K562 (cell line): ENCODE measurements around the gene LTA. TPM values are rescaled to one million over a fixed set of nuclear protein-coding genes. Genes with fewer than 3 reads are reported as not detected.

Source experiments
- CBX3 ChIP-seq, 2 experiments: IDR thresholded peaks; 1 replicate in 1 of 2; 2 replicates in 1 of 2; pipeline ENCODE4 v1.6.1; 2012; ENCODE audit warnings: inconsistent platforms in 2 of 2, low read length in 2 of 2, borderline replicate concordance in 1 of 2, control low read depth in 1 of 2
- ESRRA ChIP-seq: fragments of 450-650 bp; IDR thresholded peaks from 2 replicates; pipeline ENCODE4 v1.6.1; 2014; ENCODE audit warnings: low read depth, mild to moderate bottlenecking, moderate library complexity, borderline replicate concordance
- ETV6 ChIP-seq, 3 experiments: fragments of 150-350 bp in 1 of 3; sonication (generic) in 1 of 3; formaldehyde crosslinking in 1 of 3; IDR thresholded peaks; 2 replicates each; pipeline versions ENCODE4 v1.6.1 to v1.8.0; 2014 to 2022; ENCODE audit warnings: borderline replicate concordance in 2 of 3, low read depth in 2 of 3, antibody characterized with exemption in 1 of 3, low read length in 1 of 3, mild to moderate bottlenecking in 1 of 3, missing genetic modification reagents in 1 of 3
- PRMT5 ChIP-seq: sonication (generic); formaldehyde crosslinking; IDR thresholded peaks from 2 replicates; pipeline ENCODE4 v1.5.0; 2020; ENCODE audit warnings: missing genetic modification reagents
- RBM22 ChIP-seq: fragments of 200-400 bp; formaldehyde crosslinking; IDR thresholded peaks from 2 replicates; pipeline ENCODE4 v1.6.1; 2018; ENCODE audit warnings: low read length, low read depth; ENCODE audit not compliant: poor library complexity, severe bottlenecking
- SETDB1 ChIP-seq: IDR thresholded peaks from one replicate; pipeline ENCODE4 v1.6.1; 2012; ENCODE audit warnings: low read length, control low read depth, inconsistent platforms
- SOX6 ChIP-seq: fragments of 450-650 bp; IDR thresholded peaks from 2 replicates; pipeline ENCODE4 v1.6.1; 2014; ENCODE audit warnings: mild to moderate bottlenecking
- TEAD4 ChIP-seq, 2 experiments: sonication (generic) in 1 of 2; formaldehyde crosslinking in 1 of 2; IDR thresholded peaks; 2 replicates each; pipeline versions ENCODE4 v1.6.1 to v1.8.0; 2012 to 2022; ENCODE audit warnings: borderline replicate concordance in 1 of 2, inconsistent platforms in 1 of 2, low read length in 1 of 2, mild to moderate bottlenecking in 1 of 2, missing genetic modification reagents in 1 of 2
- ZNF274 ChIP-seq: IDR thresholded peaks from 2 replicates; pipeline ENCODE4 v1.6.1; 2011; ENCODE audit warnings: low read depth, mild to moderate bottlenecking, low read length, moderate library complexity, borderline replicate concordance
- ZNF280B ChIP-seq: fragments of 250-450 bp; sonication (Bioruptor Pico); IDR thresholded peaks from 2 replicates; pipeline ENCODE4 v1.5.1; 2021; ENCODE audit warnings: mild to moderate bottlenecking
- ZNF436 ChIP-seq: fragments of 250-450, 450-650 bp; sonication (Bioruptor Pico); formaldehyde crosslinking; IDR thresholded peaks from 2 replicates; pipeline ENCODE4 v1.7.0; 2020; ENCODE audit warnings: mild to moderate bottlenecking
- ZNF699 ChIP-seq: fragments of 250-450 bp; sonication (Bioruptor Pico); IDR thresholded peaks from 2 replicates; pipeline ENCODE4 v1.8.0; 2021; ENCODE audit warnings: mild to moderate bottlenecking, moderate library complexity; ENCODE audit not compliant: insufficient replicate concordance
- ZNF778 ChIP-seq: fragments of 450-650 bp; formaldehyde crosslinking; IDR thresholded peaks from 2 replicates; pipeline ENCODE4 v1.4.0; 2020; ENCODE audit warnings: mild to moderate bottlenecking, moderate library complexity
- polyA plus RNA-seq, 8 experiments: library from polyadenylated mRNA; depleted of rRNA in 4 of 8; stranded (reverse) in 5 of 8; unstranded in 3 of 8; fragments of >200 nt; fragmentation: Nextera tagmentation in 2 of 8; fragmentation: Illumina TruSeq in 1 of 8; extraction: Ambion mirVana in 2 of 8; extraction: Trizol in 1 of 8; gene quantifications; 2 replicates each; pipeline versions ENCODE4 v1.2.1 to v1.2.3, GENCODE V29; 2011 to 2014; ENCODE audit warnings: inconsistent platforms in 1 of 8, missing spikeins in 1 of 8
- total RNA-seq, 7 experiments: library from RNA; depleted of rRNA in 6 of 7; stranded (reverse); fragments of >200 nt in 6 of 7; fragmentation: Illumina TruSeq in 2 of 7; extraction: Trizol in 2 of 7; gene quantifications; 2 replicates each; pipeline versions ENCODE4 v1.2.1 to v1.2.3, GENCODE V29; 2011 to 2021; ENCODE audit warnings: low replicate concordance in 1 of 7
- TF ChIP-seq, protein P1 (sequence below): sonication (generic); formaldehyde crosslinking; IDR thresholded peaks from 2 replicates; pipeline ENCODE4 v1.8.0; 2022; ENCODE audit warnings: missing genetic modification reagents, mild to moderate bottlenecking, moderate library complexity, borderline replicate concordance
- TF ChIP-seq, protein P2 (sequence below): fragments of 250-450 bp; sonication (Bioruptor Pico); IDR thresholded peaks from 2 replicates; pipeline ENCODE4 v1.4.0; 2020; ENCODE audit warnings: mild to moderate bottlenecking, moderate library complexity, borderline replicate concordance
- TF ChIP-seq, protein P3 (sequence below): sonication (generic); formaldehyde crosslinking; IDR thresholded peaks from 2 replicates; pipeline ENCODE4 v1.8.1; 2023; ENCODE audit warnings: mild to moderate bottlenecking, missing genetic modification reagents

LTA gene
- total and polyA plus RNA-seq, 9 of the 15 experiments (the other 6 are each of a cell fraction or from before 2014, with no cell fraction given): 0.80 TPM; not detected in 8

DNA sequence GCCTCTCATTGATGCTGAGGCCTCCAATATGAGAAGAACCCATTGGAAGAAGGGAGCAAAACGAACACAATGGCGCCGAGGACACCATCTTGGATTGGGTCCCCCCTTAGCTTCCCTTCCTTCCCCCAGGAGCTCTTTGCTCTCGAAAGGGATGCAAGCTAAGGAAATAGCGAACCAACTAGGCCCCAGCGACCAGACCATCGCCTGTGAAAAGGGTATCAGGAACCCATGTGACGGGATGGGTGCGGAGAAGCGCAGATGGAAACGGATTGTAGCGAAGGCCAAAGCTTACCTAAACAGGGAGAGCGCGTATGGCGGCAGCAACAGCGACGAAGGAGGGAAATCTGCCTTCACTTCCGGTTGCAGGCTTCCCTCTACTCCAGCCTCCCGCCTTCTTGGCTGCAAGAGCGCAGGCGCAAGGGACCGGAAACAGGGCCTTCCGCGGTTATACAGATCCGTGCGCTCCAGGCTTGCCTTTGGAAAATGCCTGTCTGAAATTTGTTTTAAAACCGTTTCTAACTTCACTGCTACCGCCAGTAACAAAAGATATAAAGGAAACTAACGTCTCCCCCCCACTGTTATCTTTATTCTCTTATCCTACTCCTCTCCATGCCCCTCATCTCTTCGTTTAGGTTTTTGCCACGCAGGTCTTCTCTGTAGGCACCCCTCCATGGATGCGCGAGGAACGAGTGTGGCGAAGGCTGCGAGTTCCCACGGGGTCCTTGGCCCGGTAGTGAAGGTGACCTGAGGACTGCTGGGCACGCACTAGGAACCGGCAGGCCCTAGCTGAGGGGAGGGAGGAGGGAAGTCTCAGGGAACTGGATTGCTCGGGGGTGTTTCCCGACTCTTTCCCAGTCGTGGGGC is 30.2 kb upstream of the LTA start, which contains the start of gene DDX39B (continued):
- TF ChIP-seq, protein P1, sequence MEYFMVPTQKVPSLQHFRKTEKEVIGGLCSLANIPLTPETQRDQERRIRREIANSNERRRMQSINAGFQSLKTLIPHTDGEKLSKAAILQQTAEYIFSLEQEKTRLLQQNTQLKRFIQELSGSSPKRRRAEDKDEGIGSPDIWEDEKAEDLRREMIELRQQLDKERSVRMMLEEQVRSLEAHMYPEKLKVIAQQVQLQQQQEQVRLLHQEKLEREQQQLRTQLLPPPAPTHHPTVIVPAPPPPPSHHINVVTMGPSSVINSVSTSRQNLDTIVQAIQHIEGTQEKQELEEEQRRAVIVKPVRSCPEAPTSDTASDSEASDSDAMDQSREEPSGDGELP (CRISPR knock-in tag): peak; percentile 72
- TF ChIP-seq ESRRA: peak; percentile 100
- TF ChIP-seq ZNF436: peak; percentile 80; the same call in 1 of the 2 replicates
- TF ChIP-seq, protein P2, sequence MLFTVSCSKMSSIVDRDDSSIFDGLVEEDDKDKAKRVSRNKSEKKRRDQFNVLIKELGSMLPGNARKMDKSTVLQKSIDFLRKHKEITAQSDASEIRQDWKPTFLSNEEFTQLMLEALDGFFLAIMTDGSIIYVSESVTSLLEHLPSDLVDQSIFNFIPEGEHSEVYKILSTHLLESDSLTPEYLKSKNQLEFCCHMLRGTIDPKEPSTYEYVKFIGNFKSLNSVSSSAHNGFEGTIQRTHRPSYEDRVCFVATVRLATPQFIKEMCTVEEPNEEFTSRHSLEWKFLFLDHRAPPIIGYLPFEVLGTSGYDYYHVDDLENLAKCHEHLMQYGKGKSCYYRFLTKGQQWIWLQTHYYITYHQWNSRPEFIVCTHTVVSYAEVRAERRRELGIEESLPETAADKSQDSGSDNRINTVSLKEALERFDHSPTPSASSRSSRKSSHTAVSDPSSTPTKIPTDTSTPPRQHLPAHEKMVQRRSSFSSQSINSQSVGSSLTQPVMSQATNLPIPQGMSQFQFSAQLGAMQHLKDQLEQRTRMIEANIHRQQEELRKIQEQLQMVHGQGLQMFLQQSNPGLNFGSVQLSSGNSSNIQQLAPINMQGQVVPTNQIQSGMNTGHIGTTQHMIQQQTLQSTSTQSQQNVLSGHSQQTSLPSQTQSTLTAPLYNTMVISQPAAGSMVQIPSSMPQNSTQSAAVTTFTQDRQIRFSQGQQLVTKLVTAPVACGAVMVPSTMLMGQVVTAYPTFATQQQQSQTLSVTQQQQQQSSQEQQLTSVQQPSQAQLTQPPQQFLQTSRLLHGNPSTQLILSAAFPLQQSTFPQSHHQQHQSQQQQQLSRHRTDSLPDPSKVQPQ (CRISPR knock-in tag): 0 out of 2 replicates have a peak, but pooled peaks have one; percentile 44
- TF ChIP-seq ETV6 (IDR thresholded peaks at IDR 0.05; ENCODE audit: borderline replicate concordance in 1 of 2, low read depth in 2 of 2, low read length in 1 of 2): peak in 1 of 2 experiments; percentile 44; a peak in 1 of 4 replicates
- TF ChIP-seq ETV6 (CRISPR knock-in tag; IDR thresholded peaks at IDR 0.05; ENCODE audit: borderline replicate concordance): no peak
- no peak for TF ChIP-seq ZNF699 (CRISPR knock-in tag)
- peak; percentile 13 for TF ChIP-seq TEAD4 (IDR thresholded peaks at IDR 0.05; ENCODE audit: low read length)
- no peak for TF ChIP-seq TEAD4 (CRISPR knock-in tag; IDR thresholded peaks at IDR 0.05; ENCODE audit: borderline replicate concordance)
- TF ChIP-seq SOX6: peak; percentile 43
- peak in 1 of 2 experiments; percentile 22; a peak in 1 of 3 replicates for TF ChIP-seq CBX3 (IDR thresholded peaks at IDR 0.05; ENCODE audit: borderline replicate concordance in 1 of 2, low read length in 2 of 2)
- TF ChIP-seq PRMT5 (CRISPR knock-in tag): no peak
- no peak for TF ChIP-seq ZNF274
- no peak for TF ChIP-seq ZNF778
- TF ChIP-seq ZNF280B (CRISPR knock-in tag): no peak
- TF ChIP-seq RBM22: no peak
- TF ChIP-seq SETDB1: no peak
- TF ChIP-seq, protein P3, sequence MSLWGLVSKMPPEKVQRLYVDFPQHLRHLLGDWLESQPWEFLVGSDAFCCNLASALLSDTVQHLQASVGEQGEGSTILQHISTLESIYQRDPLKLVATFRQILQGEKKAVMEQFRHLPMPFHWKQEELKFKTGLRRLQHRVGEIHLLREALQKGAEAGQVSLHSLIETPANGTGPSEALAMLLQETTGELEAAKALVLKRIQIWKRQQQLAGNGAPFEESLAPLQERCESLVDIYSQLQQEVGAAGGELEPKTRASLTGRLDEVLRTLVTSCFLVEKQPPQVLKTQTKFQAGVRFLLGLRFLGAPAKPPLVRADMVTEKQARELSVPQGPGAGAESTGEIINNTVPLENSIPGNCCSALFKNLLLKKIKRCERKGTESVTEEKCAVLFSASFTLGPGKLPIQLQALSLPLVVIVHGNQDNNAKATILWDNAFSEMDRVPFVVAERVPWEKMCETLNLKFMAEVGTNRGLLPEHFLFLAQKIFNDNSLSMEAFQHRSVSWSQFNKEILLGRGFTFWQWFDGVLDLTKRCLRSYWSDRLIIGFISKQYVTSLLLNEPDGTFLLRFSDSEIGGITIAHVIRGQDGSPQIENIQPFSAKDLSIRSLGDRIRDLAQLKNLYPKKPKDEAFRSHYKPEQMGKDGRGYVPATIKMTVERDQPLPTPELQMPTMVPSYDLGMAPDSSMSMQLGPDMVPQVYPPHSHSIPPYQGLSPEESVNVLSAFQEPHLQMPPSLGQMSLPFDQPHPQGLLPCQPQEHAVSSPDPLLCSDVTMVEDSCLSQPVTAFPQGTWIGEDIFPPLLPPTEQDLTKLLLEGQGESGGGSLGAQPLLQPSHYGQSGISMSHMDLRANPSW (CRISPR knock-in tag): peak; percentile 94; the same call in 1 of the 2 replicates
